Liver (tissue), 3 donors: ENCODE data around the gene ZBTB7B.

Source experiments
- CTCF ChIP-seq: fragments of 150-350 bp; IDR thresholded peaks from 2 replicates; pipeline ENCODE4 v1.5.1; 2017; ENCODE audit warnings: improper control_type of control experiment, low read depth, low read length; ENCODE audit not compliant: missing input control
- RAD21 ChIP-seq, 2 donors: IDR thresholded peaks; 2 replicates each; pipeline ENCODE4 v1.6.1; 2016; ENCODE audit warnings: antibody characterized with exemption in 2 of 2, mild to moderate bottlenecking in 2 of 2
- donor health status: healthy.
- donor health status: healthy.

- peak; percentile 25 for TF ChIP-seq CTCF
- TF ChIP-seq RAD21 (IDR thresholded peaks at IDR 0.05), result peak; percentile 58 to 72
Observed at GRCh38 chr1:154998201-154998780, 4.3 kb upstream of the ZBTB7B start.
